DMS153 treated with DMSO at 0.1 percent for 48 hours (cell line): ENCODE data around the gene FAM222A.

Source experiments
- DNase-seq: peaks from one replicate; lab custom pipeline; 2025; ENCODE audit not compliant: unreplicated experiment; lab: John Stamatoyannopoulos, UW

FAM222A gene

DNA sequence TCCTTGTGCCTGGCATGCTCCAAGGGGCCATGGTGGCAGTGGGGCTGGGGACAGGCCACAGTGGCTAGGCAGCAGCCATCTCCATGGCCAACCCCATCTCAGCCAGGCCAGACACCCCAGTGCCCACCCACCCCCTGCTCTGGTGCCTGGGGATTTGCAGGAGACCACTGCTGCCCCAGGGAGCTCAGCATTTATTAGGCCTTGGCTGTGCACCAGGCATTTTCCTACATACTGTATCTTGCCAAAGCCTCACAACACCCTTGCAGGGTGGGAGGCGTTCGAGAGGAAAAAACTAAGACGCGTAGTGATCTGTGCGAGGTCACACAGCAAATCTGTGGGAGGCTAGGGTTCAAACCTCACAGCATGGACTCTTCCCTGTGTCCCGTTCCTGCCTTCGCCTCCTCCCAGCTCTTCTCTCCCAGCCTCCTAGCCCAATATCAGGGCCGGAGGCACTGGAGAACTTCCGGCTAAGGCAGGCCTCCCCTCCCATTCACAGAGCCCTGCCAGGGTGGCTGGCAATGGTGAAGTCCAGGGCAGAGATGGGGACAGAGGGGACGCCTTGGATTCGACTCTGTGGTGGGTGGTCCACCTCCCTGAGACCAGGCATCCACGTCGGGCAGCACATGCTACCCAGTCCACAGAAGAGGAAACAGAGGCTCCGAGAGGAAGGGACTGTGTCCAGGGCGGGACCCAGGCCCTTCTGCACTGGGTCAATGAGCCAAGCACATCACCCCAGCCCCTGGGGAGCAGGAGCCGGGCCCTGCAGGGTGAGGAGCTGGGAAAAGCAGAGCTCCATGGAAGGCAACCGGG, 57.4 kb downstream of the FAM222A start:
- no peak for DNase-seq

DNA sequence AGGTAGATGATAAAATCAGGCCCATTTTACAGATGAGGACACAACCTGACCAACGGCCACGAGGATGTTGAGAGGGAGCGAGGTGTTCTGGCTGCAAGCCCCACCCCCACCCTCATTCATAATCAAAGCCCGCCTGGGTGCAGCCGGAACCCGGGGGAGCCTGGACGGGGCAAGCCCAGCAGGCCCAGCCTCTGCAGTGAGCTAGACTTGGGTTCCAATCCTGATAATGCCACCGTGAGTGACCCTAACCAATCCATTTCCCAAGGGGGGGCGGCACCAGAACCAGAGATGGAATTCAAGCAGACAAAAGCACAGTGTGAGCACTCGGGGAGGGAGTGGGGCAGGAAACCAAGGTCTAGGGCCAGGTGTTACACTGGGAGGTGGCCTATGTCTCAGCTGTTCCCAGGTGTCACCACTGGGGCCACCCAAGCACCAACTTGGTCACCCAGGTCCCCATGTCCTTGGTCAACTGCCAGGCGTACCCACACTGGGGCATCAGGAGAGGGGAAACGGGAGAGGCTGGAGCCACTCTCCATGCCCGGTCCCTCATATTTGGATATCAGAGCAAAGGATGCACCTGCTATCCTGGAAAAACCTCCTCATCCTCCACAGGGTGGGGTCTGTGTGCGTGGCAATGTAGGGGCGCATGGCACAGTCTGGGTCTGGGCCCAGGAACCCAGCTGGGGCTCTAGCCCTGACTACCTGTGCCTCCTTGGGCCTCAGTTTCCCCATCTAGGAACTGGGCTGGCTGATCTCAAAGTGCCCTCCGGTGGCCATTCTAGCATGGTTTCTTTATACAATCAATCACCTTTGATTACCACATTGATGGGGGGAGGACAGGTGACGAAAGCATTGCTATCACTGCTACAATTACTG, 58.4 kb downstream of the FAM222A start:
- no peak for DNase-seq

DNA sequence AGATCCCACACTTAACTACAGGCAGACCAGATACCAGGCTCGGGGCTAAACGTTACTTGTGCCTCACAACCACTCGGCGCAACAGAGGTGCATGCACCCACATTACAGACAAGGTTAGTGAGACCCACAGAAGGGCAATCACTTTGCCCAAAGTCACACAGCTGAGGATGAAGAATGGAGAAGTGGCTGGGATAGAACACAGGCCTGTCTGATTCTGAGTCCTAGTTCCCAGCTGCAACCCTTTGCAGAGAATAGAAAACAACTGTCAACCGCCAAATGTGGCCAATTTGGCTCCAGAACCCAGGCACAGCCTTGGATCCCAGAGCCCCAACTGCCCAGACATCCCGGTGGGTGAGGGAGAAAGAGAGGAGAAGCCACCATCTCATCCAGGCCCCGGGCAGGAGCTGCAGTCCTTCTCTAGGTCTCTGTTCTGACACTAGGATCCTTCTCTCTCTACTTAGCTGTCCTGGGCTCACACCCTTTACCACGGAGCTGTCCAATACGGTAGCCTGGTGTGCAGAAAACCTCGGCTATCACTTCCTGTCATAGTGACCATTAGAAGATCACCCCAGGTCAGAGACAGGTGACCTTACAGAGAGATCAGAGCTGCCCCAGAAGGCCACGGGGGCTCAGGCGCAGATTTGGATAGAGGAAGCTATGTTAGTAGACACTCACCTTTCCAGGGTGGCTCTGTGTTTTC, 59.1 kb downstream of the FAM222A start:
- DNase-seq, result no peak

DNA sequence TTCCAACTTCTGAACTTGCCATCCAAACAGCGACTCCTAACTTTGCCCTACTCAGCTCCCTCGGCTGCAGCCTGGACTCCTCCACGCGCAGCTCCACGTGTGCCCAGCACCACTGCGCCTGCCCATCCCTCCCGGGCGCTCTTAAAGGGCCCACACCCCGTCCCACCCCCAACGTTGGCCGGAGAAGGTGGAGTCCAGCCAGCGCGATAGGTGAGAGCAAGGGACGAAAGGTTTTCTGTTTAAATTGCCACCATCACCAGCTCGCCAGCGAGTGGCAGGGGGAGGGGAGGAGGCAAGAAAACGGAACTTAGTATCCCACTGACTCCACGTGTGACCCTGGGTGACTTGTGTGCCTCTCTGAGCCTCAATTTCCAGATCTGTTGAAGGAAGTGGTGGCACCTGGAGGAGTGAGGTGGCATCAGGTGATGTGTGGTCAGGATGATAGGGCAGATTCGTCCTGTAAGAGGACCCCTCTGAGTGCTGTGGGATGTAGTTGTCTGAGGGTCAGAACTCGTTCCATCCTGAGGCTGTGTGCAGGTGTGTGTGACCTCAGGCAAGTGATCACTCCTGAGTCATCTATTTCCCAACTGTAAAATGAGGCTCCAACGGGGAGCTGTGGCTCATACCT, 59.9 kb downstream of the FAM222A start:
- DNase-seq, result no peak

DNA sequence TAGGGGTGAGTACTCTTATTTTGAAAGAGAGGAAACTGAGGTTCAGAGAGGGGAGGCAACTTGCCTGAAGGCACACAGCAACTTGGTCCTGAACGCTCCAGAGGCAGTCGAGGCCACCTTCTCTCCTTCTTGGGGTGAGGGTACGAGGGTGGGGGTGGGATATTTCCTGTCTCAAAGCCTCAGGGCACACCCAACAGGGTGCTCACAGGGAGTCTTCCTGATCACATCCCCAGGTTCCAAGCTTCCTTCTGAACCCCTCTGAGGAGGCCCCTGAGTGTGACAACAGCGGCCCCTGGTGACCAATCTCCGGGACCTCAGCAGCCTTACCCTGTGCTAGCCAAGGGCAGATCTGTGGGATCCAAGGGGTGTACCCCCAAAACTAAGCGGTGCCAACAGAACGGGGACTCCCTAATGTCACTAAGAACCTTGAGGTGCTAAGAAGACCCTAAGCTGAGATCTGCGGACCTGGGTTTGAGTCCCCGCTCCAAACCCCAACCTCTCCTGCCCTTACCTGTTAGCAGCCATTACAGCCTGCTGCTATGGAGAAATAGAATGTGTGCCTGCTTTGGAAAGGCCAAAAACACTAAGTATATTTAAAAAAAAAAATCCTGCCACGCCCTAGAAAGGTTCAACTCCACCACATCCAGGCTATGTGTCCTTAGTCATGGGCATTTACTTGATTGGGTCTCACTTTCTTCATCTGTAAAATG, 61.7 kb downstream of the FAM222A start:
- peak; percentile 57 for DNase-seq

DNA sequence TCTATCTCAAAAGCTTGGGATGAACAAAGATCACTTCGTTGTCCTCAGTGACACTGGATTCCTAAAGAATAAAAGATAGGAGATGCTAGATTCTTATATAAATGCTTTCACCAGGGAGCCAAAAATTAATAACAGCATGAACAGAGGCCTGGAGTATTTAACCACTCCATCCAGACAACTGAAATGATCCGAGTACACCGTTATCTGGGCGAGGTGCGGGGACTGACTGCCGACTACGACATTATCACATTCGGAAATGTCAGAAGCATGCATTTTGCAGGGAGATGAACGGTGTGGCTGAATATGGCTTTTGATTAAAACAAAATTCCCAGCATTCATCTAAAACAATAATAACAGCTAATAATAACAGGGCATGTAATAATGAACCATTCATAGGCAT, 63.0 kb downstream of the FAM222A start:
- DNase-seq, result no peak

DNA sequence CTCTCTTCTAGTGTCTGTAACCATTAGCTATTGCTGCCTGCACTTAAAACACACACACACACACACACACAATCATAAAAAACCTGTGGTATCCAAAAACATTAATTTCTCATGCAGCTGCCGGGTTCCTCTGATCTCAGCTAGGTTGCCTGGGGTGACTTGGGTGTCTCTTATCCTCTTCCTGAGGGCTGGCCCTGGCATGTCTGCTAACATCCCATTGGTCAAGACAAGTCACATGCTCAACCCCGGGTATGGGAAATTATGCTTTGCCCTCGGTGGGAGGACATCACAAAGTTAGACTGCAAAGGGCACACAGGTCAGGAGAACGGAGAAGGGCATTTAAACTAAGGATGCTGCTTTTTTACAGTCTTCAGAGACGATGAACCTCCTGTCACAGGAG, 63.9 kb downstream of the FAM222A start:
- peak; percentile 19 for DNase-seq

DNA sequence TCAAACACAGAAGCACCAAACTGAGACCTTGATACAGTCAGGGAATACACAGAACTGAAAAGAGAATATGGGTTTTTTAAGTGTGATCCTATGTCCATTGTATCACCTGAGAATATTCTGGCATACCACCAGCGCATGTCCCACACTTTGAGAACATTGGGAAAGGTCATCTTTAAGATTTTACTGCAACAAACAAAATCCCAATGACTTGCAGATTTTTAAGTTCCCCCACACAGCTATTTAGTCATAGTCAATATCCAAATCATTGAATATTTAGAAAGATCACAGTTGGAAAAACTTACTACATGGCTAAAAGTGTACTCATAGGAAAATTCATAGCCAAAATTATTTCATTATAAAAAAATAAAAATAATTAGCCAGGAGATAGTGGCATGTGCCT, 65.1 kb downstream of the FAM222A start:
- no peak for DNase-seq

DNA sequence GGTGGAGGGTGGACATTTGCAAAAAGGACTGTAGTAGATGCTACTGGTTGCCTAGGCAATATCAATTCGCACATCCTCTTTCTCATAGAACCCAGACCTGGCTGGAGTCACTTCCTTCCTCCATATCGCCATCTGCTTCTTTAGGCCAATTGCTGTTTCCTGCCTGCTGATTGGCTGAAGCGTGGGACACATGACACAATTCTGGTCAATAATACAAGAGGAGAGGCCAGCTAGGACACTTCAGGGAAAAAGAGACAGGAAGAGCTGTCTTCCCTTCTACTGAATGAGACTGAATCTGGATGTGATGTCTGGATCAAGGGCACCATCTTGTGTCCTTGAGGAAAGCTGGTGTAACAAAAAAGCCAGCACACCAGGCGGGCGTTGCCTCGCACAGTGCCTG, 65.8 kb downstream of the FAM222A start:
- no peak for DNase-seq

DNA sequence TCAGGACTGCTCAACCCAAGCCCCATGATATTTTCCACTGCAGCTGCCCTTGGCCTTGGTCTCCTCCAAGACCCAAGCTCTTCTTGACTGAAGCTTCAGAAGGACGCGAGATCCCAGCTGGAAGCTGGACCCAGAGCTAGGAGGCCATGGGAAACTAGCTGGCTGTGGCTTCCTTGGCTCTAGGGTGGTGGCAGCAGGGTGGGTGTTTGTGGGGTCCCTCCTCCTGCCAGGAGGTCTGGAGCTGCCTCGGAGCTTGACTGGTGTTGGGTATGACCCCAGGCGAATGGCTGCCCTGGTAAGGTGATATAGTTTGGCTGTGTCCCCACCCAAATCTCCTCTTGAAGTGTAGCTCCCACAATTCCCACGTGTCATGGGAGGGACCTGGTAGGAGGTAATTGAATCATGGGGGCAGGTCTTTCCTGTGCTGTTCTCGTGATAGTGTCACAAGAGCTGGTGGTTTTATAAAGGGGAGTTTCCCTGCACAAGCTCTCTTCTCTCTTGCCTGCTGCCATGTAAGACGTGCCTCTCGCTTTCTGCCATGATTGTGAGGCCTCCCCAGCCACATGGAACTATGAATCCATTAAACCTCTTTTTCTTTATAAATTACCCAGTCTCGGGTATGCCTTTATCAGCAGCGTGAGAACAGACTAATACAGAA, 68.2 kb downstream of the FAM222A start:
- no peak for DNase-seq

DNA sequence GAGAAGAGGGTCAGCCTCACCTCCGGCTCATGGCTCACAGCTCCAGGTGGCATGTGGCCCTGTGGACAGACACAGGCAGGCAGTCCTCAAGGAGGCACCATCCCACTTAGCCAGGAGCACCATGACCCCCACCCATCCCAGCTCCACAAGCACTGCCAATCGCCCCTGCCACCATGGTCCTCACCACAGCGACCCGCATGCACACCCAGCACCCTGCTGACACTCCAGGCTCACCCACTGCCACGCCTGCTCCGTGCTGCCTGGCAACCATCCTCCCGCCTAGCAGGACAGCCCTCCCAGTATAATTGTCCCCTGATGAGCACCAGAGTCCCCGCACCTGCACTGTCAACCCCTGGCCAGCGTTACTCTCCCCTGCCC, 68.7 kb downstream of the FAM222A start:
- DNase-seq, result no peak

DNA sequence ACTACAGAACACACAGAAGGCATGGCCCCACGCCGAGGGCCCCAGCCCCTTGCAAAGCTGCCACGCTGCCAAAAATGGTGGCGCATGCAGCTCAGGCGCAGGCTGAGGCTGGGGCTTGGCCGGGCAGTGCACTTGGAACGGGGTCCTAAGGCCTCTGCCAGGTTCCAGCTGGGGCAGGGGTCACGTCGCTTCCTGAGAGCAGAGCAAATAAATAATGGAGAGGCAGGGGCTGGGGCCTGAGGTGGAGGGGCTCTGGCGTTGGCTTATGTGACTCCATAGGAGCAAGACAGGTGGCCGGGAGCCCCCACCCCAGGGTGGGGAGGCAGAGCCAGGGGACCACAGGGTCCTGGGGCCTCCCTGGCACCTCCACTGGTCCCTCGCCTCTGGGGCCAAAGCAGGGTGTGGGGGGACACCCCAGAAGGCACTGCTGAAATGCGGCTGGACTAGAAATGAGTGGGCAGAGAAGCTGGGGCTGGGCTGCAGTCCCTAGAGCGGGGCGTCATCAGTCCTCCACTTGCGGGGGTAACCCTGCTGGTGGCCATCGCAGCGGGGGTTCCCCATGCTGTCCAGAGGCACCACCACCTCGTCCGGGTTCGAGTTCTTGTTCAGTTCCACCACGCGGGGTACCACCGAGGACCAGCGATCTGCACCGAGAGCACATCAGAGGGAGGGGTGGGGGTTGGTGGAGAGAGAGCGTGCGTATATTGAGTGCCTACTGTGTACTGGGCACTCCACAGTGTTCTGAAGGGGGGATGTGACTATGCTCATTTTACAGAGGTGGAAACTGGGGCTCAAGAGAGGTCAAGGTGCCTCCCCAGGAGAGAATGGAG, 69.7 kb downstream of the FAM222A start:
- DNase-seq, result no peak

DNA sequence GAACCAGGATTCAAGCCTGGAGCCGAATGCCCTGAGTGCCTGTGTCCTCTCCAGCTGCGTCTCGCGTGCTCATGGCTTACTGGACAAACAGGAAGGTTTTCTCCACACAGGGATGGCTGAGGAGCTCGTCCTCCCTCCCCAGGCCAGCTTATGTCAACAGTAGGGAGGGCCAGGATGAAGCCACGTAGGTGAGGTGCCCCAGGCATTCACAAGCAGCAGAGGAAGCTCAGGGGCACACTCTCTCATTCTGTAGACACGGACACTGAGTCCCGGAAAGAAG, 70.3 kb downstream of the FAM222A start:
- no peak for DNase-seq

DNA sequence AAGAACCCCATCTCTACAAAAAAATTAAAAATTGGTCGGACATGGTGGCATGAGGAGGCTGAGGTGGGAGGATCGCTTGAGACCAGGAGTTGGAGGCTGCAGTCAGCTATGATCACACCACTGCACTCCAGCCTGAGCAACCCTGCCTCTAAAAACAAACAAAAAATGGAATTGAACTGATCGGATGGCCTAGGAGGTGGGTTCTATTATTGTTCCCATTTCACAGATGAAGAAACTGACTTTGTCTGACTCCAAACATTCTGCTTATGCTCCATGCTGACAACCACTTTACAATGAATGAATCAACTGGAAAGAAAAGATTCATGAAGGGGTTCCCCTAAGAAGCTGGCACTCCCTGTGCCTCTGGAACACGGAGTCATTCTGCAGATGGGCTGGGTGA, 72.2 kb downstream of the FAM222A start:
- DNase-seq, result no peak

DNA sequence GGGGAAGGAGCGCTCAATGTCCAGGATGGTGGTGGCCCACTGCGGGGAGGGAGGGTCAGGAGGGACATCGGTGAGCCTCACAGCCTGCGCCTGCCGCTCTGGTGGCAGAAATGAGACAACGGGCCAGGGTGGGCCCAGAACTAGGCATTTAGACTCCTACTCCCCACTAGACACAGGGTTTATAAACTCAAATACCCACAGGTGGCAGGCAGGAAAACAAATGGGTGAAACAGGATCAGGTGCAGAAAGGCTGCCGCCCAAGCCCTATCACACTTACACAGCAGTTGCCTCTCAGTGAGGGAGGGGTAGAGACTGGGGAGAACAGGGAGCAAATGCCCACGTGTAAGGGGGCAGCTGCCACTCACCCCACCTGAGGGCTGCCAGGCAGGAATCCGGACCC, 73.2 kb downstream of the FAM222A start:
- DNase-seq, result no peak

DNA sequence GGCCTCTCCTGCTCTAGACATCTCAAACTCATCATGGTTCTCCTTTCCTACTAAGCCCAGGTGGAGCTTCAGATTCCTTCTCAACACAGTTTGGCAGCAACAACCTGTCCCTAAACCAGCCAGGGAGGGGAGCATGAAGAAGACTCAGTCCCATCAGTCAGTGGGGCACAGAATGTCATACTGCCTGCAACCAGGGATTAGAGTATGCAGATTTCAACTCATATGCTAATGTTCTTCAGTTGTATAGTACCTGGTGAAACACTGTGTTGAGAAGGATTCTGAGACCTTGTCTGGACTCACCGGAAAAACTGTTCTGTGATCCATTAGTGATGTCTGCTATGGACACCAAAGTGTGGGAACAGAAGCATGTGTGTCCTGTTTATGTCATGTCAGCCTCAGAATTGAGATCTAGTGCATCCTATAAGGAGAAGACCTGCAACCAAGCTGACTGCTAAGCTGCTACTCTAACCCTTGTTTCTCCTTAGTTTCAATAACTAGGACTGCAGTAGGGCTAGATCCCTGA, 76.0 kb downstream of the FAM222A start:
- no peak for DNase-seq

DNA sequence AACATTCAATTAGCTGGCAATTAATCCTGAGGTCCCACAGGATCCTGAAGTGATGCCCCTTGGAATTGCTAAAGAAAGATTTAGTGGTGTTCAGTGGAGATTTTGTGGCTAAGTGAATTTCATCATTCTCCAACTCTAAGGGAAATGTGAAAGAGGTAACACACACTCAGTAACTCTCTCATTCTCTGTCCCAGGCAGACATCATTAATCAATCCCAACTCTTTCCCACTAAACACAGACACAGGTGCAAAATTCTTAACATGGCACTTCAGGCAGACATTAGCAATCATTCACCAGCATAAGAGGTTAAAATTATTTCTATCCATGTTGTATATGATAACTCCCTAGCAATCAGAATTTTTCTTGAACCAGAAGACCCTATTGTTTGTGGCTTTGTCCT, 79.4 kb downstream of the FAM222A start:
- DNase-seq, result no peak

DNA sequence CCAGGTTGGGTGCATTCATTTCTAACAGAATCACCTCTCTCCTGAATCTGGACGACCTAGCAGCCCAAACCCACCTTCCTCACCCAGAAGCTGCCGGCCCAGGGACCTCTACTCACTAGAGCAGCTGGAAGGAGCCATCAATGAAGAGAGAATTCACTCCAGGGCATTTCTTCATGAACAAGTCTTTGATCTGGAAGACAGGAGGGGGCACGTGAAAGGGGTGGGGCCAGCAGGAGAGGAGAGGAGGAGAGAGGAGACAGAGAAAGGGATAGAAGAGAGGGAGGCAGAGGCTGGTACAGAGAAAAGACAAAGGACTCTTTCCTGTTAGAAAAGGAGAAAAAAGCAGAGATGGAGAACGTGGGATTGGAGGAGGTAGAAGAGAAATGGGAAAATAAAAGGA, 79.8 kb downstream of the FAM222A start:
- no peak for DNase-seq

DNA sequence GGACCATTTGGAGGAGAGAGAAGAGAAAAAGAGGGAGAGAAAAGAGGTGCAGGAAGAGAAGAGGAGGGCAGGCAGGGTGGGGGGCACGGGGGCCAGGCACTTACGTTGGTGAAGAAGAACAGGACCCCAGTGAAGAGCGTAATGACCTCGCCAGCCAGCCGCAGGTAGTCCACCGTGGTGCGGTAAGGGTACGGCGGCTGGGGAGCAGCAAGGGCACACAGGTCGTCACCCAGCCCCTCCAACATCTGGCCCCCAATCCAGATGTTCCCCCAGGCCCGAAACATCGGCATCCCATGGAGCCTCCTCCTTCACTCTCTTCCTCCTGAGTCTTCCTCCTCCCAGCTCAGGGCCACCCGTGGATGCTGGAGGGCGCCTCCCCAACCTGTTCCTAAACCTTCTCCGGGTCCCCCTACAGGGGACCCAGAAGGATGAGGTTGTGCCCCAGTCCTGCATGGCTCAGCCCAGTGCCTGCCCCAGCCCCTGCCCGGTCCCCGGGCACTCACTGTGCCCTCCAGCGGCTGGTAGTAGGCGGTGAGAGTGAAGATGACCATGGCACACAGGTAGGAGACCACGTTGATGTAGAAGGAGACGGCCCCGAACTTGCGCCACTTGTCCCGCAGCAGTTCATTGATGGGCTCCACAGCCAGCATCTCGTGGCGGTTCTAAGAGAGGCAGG, 80.3 kb downstream of the FAM222A start:
- DNase-seq, result no peak
